Measurements from ENCODE around the gene ST6GALNAC3.
A peak's percentile ranks its signal among the peaks of the same experiment; 100 is the strongest.

The ST6GALNAC3 gene

DNA sequence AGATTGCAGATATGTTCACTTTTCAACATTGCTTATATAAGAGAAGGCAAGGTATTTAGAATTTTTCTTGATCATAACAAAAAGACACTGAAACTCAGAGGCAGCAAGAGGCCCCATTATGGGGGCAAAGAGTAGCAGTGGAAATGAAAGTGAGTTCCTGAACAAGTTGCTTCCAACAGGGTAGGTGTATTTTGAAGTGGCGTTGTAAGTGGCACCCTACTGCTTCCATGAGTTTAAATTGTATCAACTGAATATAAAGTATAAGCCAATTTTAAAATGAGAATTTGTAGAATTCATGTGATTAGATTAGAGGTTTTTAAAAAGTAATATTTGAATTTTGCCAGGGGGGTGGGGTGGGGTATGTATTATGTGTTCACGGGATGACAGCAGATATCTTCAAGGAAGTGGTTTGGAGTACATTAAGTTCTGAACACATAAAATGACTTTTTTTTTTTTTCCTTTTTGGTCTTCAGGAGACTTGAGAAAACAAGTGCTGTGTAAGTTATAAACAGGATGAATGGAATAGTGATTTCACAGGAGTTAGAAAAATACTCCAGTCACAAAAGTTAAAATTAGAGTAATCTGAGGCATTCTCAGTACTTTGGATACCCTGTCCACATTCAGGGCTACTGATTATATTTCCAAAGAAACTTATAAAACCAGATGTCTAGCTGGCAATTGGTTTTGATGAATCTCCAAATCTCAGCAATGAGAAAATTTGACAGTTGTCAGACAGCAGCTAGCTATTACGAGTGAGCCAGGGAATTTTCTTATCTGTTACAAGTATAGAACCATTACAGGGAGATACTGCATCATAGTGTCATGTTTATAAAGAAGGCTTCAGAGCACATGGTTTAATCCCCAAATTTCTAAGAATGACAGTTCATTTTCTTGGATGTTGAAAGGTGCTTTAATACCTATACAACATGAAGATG is 182.0 kb downstream of the ST6GALNAC3 start:
- DNase-seq, result no peak

DNA sequence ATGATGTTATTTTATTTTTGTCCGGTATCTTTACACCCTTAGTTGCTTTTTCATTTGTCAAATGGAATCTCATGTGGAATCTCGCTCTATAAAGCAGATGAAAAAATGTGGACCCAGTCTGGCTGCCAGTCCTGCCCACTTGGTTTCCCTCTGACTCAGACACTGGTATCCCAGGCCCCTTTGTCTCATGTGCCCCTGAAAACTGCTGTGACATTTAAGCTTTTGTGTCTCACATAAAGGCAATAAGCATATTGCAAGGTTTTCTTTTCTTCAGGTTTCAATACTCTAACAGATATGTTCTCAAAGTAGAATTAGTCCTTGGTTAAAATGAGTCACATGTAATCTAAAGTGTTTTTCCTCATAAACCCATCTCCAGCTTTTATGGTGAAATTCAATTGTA is 183.3 kb downstream of the ST6GALNAC3 start:
- DNase-seq, result no peak

DNA sequence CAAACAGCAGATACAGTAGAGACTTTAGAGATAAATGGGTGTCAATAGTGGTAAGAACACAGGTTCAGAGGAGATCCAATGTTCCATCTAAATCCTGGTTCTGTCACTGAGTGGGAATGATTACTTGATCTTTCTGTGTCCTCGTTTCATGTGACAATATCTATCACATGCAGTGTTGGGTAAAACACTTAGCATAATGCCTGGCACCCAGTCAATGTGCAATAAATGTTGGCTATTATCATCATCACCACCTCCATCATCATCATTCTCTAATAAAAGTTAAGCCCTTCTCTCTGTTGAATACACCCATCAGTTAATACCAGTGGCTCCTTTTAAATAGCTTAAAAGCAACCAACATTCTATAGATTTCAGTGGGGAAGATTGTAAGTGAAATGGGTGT is 184.7 kb downstream of the ST6GALNAC3 start:
- no peak for DNase-seq

DNA sequence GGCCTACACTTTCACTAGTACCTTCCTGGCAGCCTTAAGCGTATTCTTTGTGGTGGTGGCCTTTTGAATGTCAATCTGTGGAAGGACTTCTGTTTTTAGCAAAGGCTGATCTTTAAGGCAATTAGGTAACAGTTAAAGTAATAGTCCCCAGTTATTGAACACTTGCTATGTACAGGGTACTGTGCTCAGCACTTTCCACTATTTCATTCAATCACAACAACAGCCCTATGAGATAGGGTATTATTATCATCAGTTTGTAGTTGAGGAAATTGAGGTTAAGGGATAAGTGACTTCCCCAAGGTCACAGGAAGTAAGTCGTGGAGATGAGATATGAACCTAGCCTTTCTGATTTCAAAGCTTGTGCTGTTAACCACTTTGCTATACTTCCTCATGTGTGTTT is 185.7 kb downstream of the ST6GALNAC3 start:
- no peak for DNase-seq

DNA sequence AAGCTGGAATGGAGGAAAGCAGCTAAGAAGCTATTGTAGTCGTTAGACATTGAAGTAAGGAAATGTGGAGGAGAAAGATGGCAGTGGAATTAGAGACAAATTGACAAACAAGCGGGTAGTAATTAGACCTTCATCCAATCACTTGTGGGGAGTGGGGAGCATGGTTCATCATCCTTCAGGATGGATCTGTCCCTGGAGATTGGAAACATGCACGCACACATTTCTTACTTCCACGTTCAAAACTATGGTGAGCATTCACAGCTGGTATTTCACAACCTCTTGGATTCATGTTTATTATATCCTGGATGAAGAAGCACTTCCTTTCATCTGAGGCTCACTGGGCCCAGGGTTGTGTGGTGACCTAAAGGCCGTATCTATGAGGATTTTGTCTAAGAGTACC is 188.1 kb downstream of the ST6GALNAC3 start:
- DNase-seq, result no peak

DNA sequence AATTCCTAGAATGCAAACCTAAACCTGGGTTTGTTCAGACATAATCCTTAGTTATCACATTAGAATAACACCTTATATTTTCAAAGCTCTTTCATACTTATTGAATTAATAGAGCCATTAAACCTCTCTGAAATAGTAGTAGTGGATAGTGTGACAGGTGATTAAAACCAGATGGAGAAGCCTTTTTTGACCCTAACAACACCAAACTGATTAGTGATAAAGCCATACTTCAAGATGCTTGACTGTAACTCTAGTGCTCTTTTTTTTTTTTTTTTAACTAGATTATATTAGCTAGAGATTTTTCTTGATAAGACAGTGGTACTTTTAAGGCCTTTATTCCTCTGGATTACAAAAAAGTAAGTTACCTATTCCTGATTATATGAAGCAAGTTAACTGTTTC is 190.1 kb downstream of the ST6GALNAC3 start:
- DNase-seq, result no peak

DNA sequence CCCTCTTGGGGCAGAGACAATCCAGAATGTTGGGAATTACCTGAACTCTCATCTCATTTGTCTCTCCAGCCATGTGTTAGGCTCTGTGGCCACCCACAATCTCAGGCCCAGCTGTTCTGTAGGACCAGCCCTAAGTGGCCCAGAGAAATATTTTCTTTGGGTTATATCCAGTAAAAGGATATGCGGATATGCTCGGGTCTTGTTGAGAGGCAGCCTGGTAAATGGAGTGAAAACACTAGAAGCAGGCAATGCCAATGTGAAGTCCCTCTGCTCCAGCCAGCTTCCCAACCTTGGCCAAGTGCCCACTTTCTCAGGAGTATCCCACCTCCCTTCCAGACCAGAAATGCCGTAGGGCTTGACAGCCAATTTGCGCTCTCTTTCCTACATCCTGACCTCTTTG is 192.2 kb downstream of the ST6GALNAC3 start:
- DNase-seq, result no peak

DNA sequence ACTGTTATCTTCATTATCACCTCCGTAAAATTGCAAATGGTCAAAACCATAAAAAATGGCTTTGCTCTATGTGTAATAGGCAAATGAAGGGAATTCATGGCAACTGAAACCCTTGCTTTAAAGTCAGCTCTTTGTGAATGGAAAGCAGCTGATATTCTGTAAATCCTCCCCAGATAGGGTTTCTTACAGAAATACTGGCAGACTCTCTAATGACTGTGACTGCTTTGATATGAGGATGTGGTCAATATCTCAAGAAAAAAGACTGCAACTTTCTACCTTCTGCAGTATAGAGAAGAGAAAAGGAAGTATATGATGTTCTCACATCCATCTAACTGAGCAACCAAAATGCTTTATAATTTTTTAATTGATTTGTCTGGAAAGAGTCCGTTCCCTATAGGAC is 193.1 kb downstream of the ST6GALNAC3 start:
- DNase-seq, result no peak

DNA sequence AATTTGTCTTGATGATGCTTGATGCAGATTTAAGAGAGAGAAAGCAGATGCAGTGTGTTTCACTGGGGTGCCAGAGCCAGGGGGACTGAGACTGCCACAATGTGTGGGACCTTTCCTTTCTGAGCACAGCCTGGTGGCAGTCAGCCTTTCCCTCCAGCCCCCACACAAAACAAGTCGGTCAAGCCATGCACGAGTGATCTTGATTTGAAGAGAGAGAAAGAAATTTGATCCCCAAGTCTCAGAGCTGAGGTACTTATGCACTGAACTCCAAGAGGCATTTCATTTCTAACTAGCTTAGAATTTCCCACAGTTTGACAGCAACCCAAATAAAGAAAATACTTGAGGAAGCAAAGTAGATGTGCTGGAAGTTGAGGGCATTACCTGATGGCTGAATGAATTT is 193.8 kb downstream of the ST6GALNAC3 start:
- no peak for DNase-seq

DNA sequence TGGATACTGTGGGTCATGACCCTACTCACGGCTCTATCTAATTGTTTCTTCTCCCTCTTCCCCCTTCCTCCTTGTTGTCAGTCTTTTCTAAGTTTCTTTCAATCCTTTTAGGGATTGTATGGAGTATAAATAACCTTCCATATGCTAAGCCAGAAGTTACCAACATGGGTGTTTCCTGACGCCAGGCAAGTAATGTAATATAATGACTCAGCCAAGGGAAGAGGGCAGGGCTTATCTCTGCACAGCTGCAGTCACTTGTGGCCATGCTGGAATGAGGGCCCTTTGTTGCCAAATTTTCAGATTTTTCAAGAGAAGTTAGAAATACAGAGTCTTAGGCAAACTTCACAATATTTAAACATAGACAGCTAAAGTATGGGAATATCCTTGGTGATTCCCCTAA is 194.6 kb downstream of the ST6GALNAC3 start:
- no peak for DNase-seq

DNA sequence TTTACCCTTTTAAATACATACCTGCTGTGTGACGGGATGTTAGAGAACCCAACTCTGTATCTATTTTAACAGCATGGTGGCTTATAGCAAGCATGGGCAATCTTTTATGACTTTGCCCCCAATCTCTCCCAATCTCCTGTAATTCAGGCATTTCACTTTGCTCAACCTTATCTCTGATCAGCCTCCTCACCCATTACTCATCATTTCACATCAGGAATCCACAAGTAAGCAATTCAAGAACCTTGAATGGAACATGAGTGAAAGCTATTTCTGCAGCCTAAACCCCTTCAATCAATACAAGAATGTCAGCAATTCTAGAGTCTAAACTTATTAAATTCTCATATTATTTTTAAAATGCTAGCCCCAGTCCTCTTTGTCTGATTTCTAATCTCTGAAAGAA is 199.8 kb downstream of the ST6GALNAC3 start:
- no peak for DNase-seq

DNA sequence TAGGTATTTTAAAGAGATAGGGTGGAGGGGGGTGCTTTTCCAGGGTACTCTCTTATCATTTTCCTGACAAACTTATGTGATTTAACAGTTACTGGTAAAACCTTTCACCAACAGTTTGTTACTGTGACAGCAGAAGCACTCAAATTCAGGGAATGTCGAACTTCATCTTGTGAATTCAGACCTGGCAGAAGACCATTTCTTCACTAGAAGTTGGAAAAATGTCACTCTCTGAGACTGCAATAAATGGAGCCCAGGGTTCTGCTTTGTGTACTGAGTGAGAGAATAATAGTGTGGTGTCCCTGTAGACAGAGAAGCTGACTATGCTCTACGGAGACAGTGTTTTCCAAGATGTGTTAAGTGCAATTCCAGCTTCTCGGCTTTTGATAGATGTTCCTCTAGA is 200.2 kb downstream of the ST6GALNAC3 start:
- no peak for DNase-seq

DNA sequence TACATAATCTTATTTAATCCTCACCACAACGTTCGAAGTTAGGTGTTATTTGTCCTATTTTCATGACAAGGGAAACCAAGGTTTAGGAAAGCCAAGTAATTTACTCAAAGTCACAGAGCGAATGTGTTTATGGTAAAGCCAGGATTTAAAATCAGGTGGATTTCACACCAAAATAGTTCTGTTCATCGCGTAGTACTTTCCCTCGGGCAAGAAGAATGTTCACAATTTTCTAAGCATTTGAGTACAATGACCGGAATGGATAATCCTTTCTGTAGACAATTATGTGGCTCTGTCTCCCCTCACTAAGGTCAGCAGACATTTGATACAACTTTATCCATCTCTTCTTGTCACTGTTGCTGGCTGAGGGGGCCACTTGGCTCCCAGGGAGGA is 204.2 kb downstream of the ST6GALNAC3 start:
- DNase-seq, result no peak

DNA sequence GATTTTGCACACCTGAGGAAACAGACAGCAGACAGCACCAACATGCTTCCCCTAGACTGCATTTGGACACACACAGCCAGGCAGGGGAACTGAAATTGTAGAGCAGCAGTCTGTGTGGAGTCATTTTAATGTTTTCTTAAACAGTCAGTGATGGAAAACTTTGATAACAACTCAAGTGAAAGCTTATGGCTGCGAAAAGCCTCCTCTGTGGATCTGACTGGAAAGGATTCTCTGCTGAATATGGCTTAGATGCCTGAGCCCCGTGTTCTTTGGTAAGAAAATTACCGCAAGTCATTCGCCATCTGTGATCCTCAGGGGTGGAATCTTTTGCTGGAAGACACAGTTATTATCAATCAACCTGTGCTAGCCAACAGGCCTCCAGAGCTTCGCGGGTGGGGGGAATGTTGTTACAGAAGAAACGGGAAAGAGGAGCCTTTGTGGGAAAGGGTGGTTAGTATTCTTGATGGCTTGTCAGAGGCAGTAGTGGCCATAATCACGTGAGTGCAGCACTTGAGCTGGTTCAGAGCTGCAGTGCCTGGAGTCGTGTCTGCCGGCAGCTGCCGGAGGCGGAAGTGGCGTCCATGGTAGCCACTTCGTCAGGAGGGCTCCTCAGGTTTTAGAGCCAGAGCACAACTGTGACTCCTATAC is 204.7 kb downstream of the ST6GALNAC3 start:
- DNase-seq, result no peak

DNA sequence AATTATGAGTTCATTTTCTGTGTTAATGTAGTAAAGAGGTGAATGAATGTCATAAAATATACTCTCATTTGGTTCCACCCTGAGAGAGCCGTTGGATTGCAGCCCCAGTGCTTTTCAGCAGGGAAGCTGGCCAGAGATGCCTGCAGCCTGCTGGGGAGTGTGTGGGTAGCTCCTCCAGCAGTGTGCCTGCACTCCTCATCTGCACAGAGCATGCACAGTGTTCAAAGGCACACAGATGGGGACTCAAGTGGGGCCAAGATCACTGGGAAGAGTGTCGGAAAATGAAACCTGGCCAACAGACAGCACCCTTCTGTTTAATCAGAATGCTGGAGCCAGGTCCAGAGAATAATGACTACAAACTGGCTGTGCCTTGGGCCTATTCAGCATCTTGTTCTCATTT is 206.8 kb downstream of the ST6GALNAC3 start:
- no peak for DNase-seq

DNA sequence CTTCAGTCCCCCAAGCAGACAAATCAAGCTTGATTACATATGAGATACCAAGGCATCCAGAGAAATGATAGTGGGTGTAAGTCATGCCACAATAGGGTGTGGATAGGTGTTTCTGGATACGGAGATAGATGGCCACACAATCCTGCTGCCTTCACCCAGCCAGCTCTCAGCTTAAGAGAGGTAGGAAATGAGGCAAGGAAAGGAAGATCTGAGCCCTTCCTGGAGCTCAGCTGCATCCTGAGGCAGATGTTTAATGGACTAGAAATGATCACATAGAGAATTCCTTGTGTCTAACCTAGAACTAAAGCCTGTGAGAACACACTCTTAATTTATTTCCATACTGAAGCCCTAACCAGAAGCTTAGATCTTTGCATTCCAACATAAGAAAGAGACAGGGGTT is 210.3 kb downstream of the ST6GALNAC3 start:
- DNase-seq, result no peak

DNA sequence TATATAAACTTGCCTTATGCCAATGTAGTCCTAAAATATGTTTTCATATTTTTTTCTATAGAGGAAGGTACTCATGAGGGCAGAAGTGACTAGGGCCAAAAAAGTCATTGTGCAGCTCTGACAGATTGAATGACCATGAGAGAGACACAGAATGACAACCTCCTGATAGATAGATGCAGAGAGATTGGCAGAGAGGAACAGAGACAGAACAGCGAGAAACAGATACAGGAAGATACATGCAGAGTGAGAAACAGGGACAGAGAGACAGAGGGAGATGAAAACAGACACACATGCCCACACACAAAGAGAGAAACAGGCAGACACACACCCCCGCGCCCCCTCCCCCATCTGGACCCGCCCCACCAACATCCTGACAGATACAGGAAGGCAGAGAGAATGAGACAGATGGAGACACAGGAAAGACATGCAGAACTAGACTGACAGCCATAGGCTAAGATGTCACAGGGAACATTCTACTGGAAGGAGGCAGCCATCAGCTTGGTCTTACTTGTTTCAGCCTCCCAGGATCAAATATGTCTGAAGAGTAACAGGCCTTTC is 211.1 kb downstream of the ST6GALNAC3 start:
- peak; percentile 36 for DNase-seq

DNA sequence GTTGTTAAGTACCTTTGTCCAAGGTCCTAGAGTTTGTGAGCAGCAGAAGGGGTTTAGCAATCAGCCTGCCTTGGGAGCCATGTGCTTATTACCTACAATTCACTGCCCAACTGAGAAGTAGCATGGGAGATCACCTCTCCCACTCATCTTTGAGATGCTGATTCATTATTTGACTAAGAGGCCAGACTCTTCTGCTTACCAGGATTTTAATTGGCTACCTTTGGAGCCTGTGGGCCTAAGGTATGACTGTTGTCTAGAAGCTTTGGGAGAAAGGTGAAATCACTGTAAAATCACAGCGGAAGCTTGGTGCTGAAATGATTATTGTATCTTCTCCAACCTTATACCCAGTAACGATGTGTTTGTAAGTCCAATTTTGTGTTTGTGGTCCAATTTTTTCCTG is 213.4 kb downstream of the ST6GALNAC3 start:
- no peak for DNase-seq

DNA sequence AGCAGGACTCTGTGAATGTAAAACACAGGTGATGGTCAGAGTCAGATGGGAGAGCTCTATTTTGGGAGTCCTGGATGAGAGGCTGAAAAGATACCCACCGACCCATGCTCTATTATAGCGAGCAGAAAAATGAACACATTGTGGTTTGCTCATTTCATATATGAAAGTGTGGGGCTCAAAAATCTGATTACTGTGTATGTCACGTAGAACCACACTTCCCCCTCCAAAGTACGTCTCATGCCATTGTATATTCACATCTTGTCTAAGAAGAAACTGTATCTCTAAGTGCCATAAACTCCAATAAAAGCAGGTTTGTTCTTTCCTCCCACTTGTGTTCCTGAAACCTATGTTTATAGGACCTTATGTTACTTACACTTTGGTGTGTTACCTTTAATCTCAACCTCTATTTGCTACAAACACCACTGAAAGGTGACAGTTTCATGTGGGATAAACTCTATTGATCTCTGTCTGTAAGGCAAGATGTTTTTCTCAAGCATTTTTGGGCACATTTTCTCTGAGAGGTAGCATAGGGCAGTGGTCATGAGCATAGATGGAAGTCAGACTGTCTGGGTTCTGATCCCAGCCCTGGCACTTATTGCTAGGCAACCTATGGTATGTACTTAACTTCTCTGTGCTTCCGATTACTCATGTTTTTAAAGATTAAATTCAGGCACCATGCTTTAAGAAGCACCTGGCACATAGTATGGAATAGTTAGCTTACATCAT is 214.4 kb downstream of the ST6GALNAC3 start:
- DNase-seq, result no peak

DNA sequence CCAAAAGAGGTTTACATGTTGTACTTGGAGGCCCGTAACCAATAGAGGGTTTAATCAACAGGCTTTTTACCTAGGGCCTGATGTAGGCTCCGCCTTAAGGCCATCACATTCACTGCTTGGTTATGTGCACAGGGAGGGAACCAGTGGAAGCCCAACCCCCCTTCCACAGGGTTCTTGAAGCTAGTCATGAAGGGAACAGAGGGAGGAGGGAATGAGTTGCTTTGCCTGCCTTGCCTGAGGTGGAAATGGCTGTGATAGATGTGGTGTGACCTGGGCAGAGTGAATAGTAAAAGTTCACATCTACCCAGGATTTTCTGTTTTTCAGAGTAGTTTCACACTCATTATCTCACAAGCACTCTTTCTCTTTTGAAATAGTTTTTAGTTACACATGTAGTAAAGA is 215.1 kb downstream of the ST6GALNAC3 start:
- DNase-seq, result no peak

DNA sequence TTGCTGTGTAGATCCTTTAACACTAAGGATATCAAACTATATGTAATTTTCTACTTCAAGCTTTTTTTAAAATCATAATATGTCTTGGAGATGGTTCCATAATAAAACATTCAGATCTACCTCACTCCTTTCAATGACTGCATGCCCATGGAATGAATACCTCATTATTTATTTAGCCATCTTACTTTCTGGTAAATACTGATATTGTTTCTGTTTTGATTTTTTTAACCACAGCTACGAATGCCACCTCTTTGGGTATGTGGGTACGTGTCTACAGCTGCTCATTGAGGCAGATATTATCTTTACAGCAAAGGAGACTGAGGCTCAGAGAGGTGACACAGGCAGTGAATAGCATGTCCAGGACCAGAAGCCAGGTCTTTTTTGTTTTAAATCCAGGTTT is 215.7 kb downstream of the ST6GALNAC3 start:
- no peak for DNase-seq

DNA sequence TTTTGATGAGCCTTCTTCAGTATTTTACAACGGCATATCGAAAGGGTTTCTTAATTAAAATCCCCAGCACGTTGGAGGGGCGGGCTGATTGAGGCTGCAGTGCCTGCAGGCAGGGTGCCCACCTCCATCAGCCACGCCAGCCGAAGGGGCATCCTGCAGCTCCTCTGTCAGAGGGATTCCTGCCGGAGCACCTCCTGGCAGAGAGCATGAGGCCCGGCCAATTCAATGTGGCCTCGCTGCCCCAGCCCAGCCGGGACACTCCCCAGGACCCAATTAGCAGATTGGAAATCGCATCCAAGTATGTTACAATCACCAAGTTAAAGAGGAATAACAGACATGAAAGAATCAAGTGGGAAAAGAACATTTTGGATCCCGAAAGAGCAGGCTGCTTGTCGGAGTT is 216.6 kb downstream of the ST6GALNAC3 start:
- DNase-seq, result no peak

DNA sequence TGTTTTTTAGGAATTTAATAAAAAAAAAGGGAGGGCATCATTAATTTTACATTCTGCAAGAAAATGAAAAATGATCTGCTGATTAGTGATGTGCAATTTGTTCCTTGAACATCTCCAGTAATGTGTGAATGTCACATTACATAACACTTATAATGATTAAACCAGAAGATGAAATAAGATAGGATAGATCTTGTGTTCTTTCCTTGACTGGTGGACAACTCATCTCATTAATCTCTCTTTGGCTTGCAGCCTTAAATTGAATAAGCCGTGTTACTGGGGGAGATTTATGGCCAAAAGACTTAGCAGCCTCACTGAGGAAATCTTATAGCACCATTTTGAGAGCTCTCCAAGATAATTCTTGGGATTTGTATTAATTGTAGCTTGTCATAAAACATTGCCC is 217.2 kb downstream of the ST6GALNAC3 start:
- DNase-seq, result no peak
